IMR-90 (cell line): ENCODE data around the gene MAP7. TPM values are rescaled to one million over a fixed set of nuclear protein-coding genes. Genes with fewer than 3 reads are reported as not detected.
A peak's percentile ranks its signal among the peaks of the same experiment; 100 is the strongest.

Experiments
- ATAC-seq: fragments of 200-7000 bp; cut with Tn5 transposase; 2 replicates; pipeline ENCODE4 v1.9.1; 2020; ENCODE audit warnings: low read depth, mild to moderate bottlenecking, moderate library complexity
- BruUV-seq: library from RNA; stranded (reverse); fragments of 400-500 nt; replicated peaks from 2 replicates; lab custom pipeline; 2021; lab: Mats Ljungman, UMichigan
- CTCF ChIA-PET: fragments of 300-600 bp; formaldehyde crosslinking; extraction: SDS; loops from one replicate; lab custom pipeline; 2021; ENCODE audit warnings: antibody characterized with exemption; lab: Yijun Ruan, JAX
- POLR2A ChIA-PET: fragments of 300-600 bp; sonication (Branson Sonifier 250); formaldehyde crosslinking; loops from one replicate; lab custom pipeline; 2022; ENCODE audit warnings: antibody characterized with exemption; ENCODE audit not compliant: unreplicated experiment; lab: Charles Lee
- DNase-seq: peaks from one replicate; pipeline ENCODE4 v3.0.0; 2013
- H2AFZ ChIP-seq: replicated peaks from 2 replicates; pipeline ENCODE3; 2013; ENCODE audit warnings: low read length, mild to moderate bottlenecking; ENCODE audit not compliant: poor library complexity
- H2AK5ac ChIP-seq: 2 replicates; pipeline ENCODE4 v1.6.1; 2013; ENCODE audit warnings: low read depth, low read length, inconsistent platforms
- H2AK9ac ChIP-seq: replicated peaks from 2 replicates; pipeline ENCODE3; 2013; ENCODE audit warnings: mild to moderate bottlenecking, low read depth, low read length, moderate library complexity; ENCODE audit not compliant: poor library complexity
- H2BK120ac ChIP-seq: 2 replicates; pipeline ENCODE4 v1.6.1; 2013; ENCODE audit warnings: low read depth, low read length, inconsistent platforms
- H2BK15ac ChIP-seq: 3 replicates; pipeline ENCODE4 v1.6.1; 2013; ENCODE audit warnings: low read depth, low read length, inconsistent platforms
- H2BK20ac ChIP-seq: 2 replicates; pipeline ENCODE4 v1.6.1; 2013; ENCODE audit warnings: low read depth, mild to moderate bottlenecking, inconsistent platforms, low read length, moderate library complexity
- H2BK5ac ChIP-seq: 2 replicates; pipeline ENCODE4 v1.6.1; 2013; ENCODE audit warnings: mild to moderate bottlenecking, low read depth, low read length, inconsistent platforms; ENCODE audit not compliant: poor library complexity, severe bottlenecking
- H3K14ac ChIP-seq: replicated peaks from 2 replicates; pipeline ENCODE4 v1.6.1; 2013; ENCODE audit warnings: low read depth, low read length, inconsistent platforms
- H3K18ac ChIP-seq: 2 replicates; pipeline ENCODE4 v1.6.1; 2013; ENCODE audit warnings: low read depth, low read length, control low read depth
- H3K23ac ChIP-seq: 2 replicates; pipeline ENCODE4 v1.6.1; 2013; ENCODE audit warnings: low read depth, low read length, inconsistent platforms
- H3K27ac ChIP-seq: 2 replicates; pipeline ENCODE4 v1.5.1; 2013; ENCODE audit warnings: mild to moderate bottlenecking, control low read depth, low read length; ENCODE audit not compliant: insufficient read depth
- H3K27me3 ChIP-seq: 2 replicates; pipeline ENCODE4 v1.6.1; 2013; ENCODE audit warnings: low read length; ENCODE audit not compliant: control insufficient read depth, insufficient read depth
- H3K36me3 ChIP-seq: 2 replicates; pipeline ENCODE4 v1.6.1; 2013; ENCODE audit warnings: low read length, mixed read lengths; ENCODE audit not compliant: control insufficient read depth, insufficient read depth
- H3K4ac ChIP-seq: 2 replicates; pipeline ENCODE4 v1.6.1; 2013; ENCODE audit warnings: low read depth, low read length, inconsistent platforms
- H3K4me1 ChIP-seq: 2 replicates; pipeline ENCODE4 v1.6.1; 2013; ENCODE audit warnings: low read length, mixed read lengths; ENCODE audit not compliant: control insufficient read depth, insufficient read depth
- H3K4me2 ChIP-seq: 2 replicates; pipeline ENCODE4 v1.6.1; 2013; ENCODE audit warnings: low read depth, mild to moderate bottlenecking, control low read depth, low read length, moderate library complexity
- H3K4me3 ChIP-seq: 2 replicates; pipeline ENCODE4 v1.5.1; 2013; ENCODE audit warnings: low read depth, mild to moderate bottlenecking, control low read depth, low read length, moderate library complexity; ENCODE audit not compliant: insufficient read depth
- H3K56ac ChIP-seq: 2 replicates; pipeline ENCODE4 v1.6.1; 2013; ENCODE audit warnings: low read length, inconsistent platforms; ENCODE audit not compliant: insufficient read depth; ENCODE audit errors: extremely low read depth
- H3K79me1 ChIP-seq, 2 experiments: 2 replicates each; pipeline ENCODE4 v1.6.1; 2013; ENCODE audit warnings: low read length in 2 of 2, inconsistent platforms in 1 of 2, low read depth in 1 of 2
- H3K9ac ChIP-seq: 2 replicates; pipeline ENCODE4 v1.6.1; 2013; ENCODE audit warnings: low read depth, low read length, control low read depth
- H3K9me1 ChIP-seq: 2 replicates; pipeline ENCODE4 v1.6.1; 2013; ENCODE audit warnings: low read length, inconsistent platforms; ENCODE audit not compliant: insufficient read depth
- H3K9me3 ChIP-seq: 2 replicates; pipeline ENCODE4 v1.6.1; 2013; ENCODE audit warnings: low read length; ENCODE audit not compliant: control insufficient read depth, insufficient read depth
- H4K20me1 ChIP-seq: 2 replicates; pipeline ENCODE4 v1.6.1; 2013; ENCODE audit warnings: low read length, inconsistent platforms; ENCODE audit not compliant: insufficient read depth
- H4K5ac ChIP-seq: 2 replicates; pipeline ENCODE4 v1.6.1; 2013; ENCODE audit warnings: mild to moderate bottlenecking, low read depth, low read length, control low read depth
- H4K8ac ChIP-seq, 2 experiments: 2 replicates each; pipeline ENCODE4 v1.6.1; 2013; ENCODE audit warnings: low read depth in 2 of 2, low read length in 2 of 2, control low read depth in 1 of 2, inconsistent platforms in 1 of 2
- H4K91ac ChIP-seq: 2 replicates; pipeline ENCODE4 v1.6.1; 2013; ENCODE audit warnings: low read depth, low read length, inconsistent platforms; ENCODE audit not compliant: insufficient read depth
- BHLHE40 ChIP-seq: fragments of 150-350 bp; IDR thresholded peaks from 2 replicates; pipeline ENCODE4 v1.6.1; 2016; ENCODE audit warnings: mild to moderate bottlenecking, low read depth, low read length
- CEBPB ChIP-seq: IDR thresholded peaks from 2 replicates; pipeline ENCODE4 v1.6.1; 2012; ENCODE audit warnings: low read depth, low read length, improper control_type of control experiment
- CHD1 ChIP-seq: IDR thresholded peaks from 2 replicates; pipeline ENCODE4 v1.6.1; 2012; ENCODE audit warnings: low read depth, low read length, improper control_type of control experiment
- FOS ChIP-seq: fragments of 150-350 bp; IDR thresholded peaks from 2 replicates; pipeline ENCODE4 v1.6.1; 2016; ENCODE audit warnings: low read depth, low read length
- MAFK ChIP-seq: IDR thresholded peaks from 2 replicates; pipeline ENCODE4 v1.6.1; 2012; ENCODE audit warnings: low read depth, low read length, improper control_type of control experiment
- MAZ ChIP-seq: IDR thresholded peaks from 2 replicates; pipeline ENCODE4 v1.6.1; 2012; ENCODE audit warnings: low read depth, mild to moderate bottlenecking, low read length, improper control_type of control experiment, moderate library complexity, borderline replicate concordance
- MXI1 ChIP-seq: IDR thresholded peaks from 2 replicates; pipeline ENCODE4 v1.6.1; 2012; ENCODE audit warnings: low read depth, mild to moderate bottlenecking, low read length, moderate library complexity, borderline replicate concordance
- POLR2A ChIP-seq: IDR thresholded peaks from 2 replicates; pipeline ENCODE4 v1.6.1; 2012; ENCODE audit warnings: mild to moderate bottlenecking, low read depth, low read length
- RAD21 ChIP-seq: IDR thresholded peaks from 2 replicates; pipeline ENCODE4 v1.6.1; 2012; ENCODE audit warnings: low read length, improper control_type of control experiment
- RCOR1 ChIP-seq: IDR thresholded peaks from 2 replicates; pipeline ENCODE4 v1.6.1; 2012; ENCODE audit warnings: mild to moderate bottlenecking, low read length, improper control_type of control experiment; ENCODE audit not compliant: insufficient replicate concordance
- RFX5 ChIP-seq: IDR thresholded peaks from 2 replicates; pipeline ENCODE4 v1.8.0; 2012; ENCODE audit warnings: low read depth, mild to moderate bottlenecking, low read length, moderate library complexity
- WGBS, 2 experiments: methylation state at CpG; one replicate each; pipeline versions ENCODE4 v1.1.5 to v1.1.7; 2013; ENCODE audit warnings: missing lambda C conversion rate in 2 of 2; ENCODE audit not compliant: insufficient read length in 1 of 2; ENCODE audit errors: extremely low coverage in 2 of 2; 5-methylcytosine and 5-hydroxymethylcytosine counted together
- dilution Hi-C: fragments of 300-500 bp; cut with HindIII; formaldehyde crosslinking; loops from one replicate; pipeline ENCODE4 v1.14.3; 2018; ENCODE audit warnings: low sequenced_read_pairs; ENCODE audit not compliant: unreplicated experiment
- in situ Hi-C: fragments of 300-500 bp; cut with MboI; formaldehyde crosslinking; loops from 3 replicates; pipeline ENCODE4 v1.14.3; 2019; ENCODE audit warnings: low sequenced_read_pairs, inconsistent platforms, mixed read lengths
- intact Hi-C: fragments of 100-400 bp; cut with micrococcal nuclease; formaldehyde crosslinking; loops from 2 replicates; pipeline ENCODE4 v1.10.0; 2022
- polyA plus RNA-seq, 3 experiments: library from polyadenylated mRNA; depleted of rRNA; stranded (reverse); fragments of >200 nt; gene quantifications; 2 replicates each; pipeline ENCODE4 v1.2.3, GENCODE V29; 2012; ENCODE audit warnings: low replicate concordance in 1 of 3
- total RNA-seq: library from RNA; depleted of rRNA; stranded (reverse); fragments of >200 nt; gene quantifications from 2 replicates; pipeline ENCODE4 v1.2.3, GENCODE V29; 2012
- TF ChIP-seq, protein P1 (sequence below): fragments of 150-350 bp; IDR thresholded peaks from 2 replicates; pipeline ENCODE4 v1.6.1; 2016; ENCODE audit warnings: low read depth, mild to moderate bottlenecking, low read length, moderate library complexity, borderline replicate concordance
- TF ChIP-seq, protein P2 (sequence below): fragments of 150-350 bp; IDR thresholded peaks from 2 replicates; pipeline ENCODE4 v1.6.1; 2017; ENCODE audit warnings: mild to moderate bottlenecking, antibody characterized with exemption, low read length, low read depth
- TF ChIP-seq, protein P3 (sequence below): conservative IDR thresholded peaks from 2 replicates; pipeline ENCODE4 v1.5.1; 2012; ENCODE audit warnings: mild to moderate bottlenecking, low read depth, low read length, improper control_type of control experiment

The MAP7 gene
- total and polyA plus RNA-seq, 2 of the 4 experiments (the other 2 are of a cell fraction) = 0.19 to 0.36 TPM

DNA sequence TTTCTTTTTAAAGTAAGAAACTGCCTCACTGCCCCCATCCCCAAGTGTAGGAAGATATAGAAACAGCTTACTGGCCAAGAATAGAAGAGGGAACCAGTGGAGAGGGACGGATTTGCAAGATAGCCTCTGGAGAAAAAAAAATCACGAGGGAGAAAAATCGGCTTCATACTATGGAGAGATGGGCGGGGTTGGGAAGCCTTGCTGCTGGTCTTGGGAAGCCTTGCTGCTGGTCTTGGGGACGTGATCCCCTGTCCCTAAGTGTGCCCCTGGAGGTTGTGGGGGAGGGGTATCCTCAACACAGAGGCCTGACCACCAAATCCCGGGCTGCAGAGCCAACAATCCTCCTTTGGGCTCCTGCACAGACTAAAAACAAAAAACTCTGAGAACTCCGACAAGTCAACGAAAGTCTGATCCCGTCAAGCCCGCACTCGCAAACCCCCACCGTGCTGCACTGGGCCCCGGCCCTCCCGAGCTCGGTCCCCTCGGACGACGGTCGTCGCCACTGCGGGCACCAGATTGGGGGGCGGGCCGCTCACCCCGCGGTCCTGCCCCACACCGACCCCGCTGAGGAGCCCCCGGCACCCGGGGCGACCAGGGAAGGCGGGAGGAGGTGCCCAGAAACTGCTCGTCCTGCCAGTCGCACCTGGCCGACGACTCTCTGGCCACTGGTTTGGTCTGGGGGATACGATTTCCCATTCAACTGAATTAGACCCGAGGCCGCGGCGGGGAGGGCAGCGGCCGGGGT, 750 bp downstream of the MAP7 start:
- WGBS, 2 experiments = 8% methylated on average over 14 of the region's 42 CpGs; no CpG with 5 or more reads in 1 of the 2 experiments
- H4K91ac ChIP-seq = no peak overlapping the region
- dilution Hi-C loops = no loop called here
- TF ChIP-seq MAFK (no peak), FOS (no peak), CHD1 (no peak), POLR2A (no peak), RAD21 (no peak), RCOR1 (no peak), MAZ (no peak), MXI1 (no peak), RFX5 (no peak), CEBPB (no peak), BHLHE40 (no peak)
- TF ChIP-seq, protein P1, sequence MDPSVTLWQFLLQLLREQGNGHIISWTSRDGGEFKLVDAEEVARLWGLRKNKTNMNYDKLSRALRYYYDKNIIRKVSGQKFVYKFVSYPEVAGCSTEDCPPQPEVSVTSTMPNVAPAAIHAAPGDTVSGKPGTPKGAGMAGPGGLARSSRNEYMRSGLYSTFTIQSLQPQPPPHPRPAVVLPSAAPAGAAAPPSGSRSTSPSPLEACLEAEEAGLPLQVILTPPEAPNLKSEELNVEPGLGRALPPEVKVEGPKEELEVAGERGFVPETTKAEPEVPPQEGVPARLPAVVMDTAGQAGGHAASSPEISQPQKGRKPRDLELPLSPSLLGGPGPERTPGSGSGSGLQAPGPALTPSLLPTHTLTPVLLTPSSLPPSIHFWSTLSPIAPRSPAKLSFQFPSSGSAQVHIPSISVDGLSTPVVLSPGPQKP = no peak
- TF ChIP-seq, protein P2, sequence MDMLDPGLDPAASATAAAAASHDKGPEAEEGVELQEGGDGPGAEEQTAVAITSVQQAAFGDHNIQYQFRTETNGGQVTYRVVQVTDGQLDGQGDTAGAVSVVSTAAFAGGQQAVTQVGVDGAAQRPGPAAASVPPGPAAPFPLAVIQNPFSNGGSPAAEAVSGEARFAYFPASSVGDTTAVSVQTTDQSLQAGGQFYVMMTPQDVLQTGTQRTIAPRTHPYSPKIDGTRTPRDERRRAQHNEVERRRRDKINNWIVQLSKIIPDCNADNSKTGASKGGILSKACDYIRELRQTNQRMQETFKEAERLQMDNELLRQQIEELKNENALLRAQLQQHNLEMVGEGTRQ = no peak
- TF ChIP-seq, protein P3, sequence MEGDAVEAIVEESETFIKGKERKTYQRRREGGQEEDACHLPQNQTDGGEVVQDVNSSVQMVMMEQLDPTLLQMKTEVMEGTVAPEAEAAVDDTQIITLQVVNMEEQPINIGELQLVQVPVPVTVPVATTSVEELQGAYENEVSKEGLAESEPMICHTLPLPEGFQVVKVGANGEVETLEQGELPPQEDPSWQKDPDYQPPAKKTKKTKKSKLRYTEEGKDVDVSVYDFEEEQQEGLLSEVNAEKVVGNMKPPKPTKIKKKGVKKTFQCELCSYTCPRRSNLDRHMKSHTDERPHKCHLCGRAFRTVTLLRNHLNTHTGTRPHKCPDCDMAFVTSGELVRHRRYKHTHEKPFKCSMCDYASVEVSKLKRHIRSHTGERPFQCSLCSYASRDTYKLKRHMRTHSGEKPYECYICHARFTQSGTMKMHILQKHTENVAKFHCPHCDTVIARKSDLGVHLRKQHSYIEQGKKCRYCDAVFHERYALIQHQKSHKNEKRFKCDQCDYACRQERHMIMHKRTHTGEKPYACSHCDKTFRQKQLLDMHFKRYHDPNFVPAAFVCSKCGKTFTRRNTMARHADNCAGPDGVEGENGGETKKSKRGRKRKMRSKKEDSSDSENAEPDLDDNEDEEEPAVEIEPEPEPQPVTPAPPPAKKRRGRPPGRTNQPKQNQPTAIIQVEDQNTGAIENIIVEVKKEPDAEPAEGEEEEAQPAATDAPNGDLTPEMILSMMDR = no peak

More for the DNA sequence above, 750 bp downstream of the MAP7 start:
- no peak for DNase-seq
- Histone ChIP-seq H2AFZ (peak overlapping the region; percentile 91), H2BK15ac (no peak overlapping the region), H3K18ac (no peak overlapping the region), H4K20me1 (no peaks in the 10 kb centered on the region), H3K23ac (no peak overlapping the region), H2AK5ac (no peak overlapping the region), H3K9me3 (no peaks in the 10 kb centered on the region), H2AK9ac (no peak overlapping the region), H3K4me1 (peaks cover 3% of the 10 kb centered on the region; the same call in 1 of the 2 replicates), H3K14ac (no peak overlapping the region), H2BK5ac (no peak overlapping the region), H3K4me3 (peak overlapping the region; percentile 72), H3K9ac (no peak overlapping the region), H3K9me1 (no peaks in the 10 kb centered on the region), H2BK20ac (no peak overlapping the region), H3K56ac (no peak overlapping the region), H2BK120ac (no peak overlapping the region), H3K36me3 (no peaks in the 10 kb centered on the region; the same call in 1 of the 2 replicates), H3K27me3 (peaks cover 37% of the 10 kb centered on the region), H4K5ac (no peak overlapping the region), H4K8ac (no peak overlapping the region), H3K27ac (no peak overlapping the region), H3K79me1 (no peaks in the 10 kb centered on the region), H3K4ac (no peak overlapping the region), H3K4me2 (peak overlapping the region; percentile 64)
- BruUV-seq = no TSS peak
- intact Hi-C loops = loop anchor here (5.0 to 10.0 kb wide), 4 partner anchors 195 to 1097 kb away; partner anchors contain the start of gene MTFR2
- CTCF ChIA-PET = interaction anchor here (0.6 to 1.3 kb wide), 7 partner anchors 8 to 372 kb away, joined by 3 to 8 read pairs (median 3); no protein-coding TSS in a partner anchor
- in situ Hi-C loops = loop anchor here (25.0 kb wide), 1 partner anchor 1087 kb away; no protein-coding TSS in a partner anchor
- peak; percentile 8; the same call in 1 of the 2 replicates for ATAC-seq
- POLR2A ChIA-PET = no interaction called here
